NCI-H510A treated with DMSO at 0.1 percent for 48 hours (cell line): ENCODE data around the gene PARVB.

Source experiments
- DNase-seq: peaks from one replicate; lab custom pipeline; 2025; lab: John Stamatoyannopoulos, UW

Gene PARVB

DNA sequence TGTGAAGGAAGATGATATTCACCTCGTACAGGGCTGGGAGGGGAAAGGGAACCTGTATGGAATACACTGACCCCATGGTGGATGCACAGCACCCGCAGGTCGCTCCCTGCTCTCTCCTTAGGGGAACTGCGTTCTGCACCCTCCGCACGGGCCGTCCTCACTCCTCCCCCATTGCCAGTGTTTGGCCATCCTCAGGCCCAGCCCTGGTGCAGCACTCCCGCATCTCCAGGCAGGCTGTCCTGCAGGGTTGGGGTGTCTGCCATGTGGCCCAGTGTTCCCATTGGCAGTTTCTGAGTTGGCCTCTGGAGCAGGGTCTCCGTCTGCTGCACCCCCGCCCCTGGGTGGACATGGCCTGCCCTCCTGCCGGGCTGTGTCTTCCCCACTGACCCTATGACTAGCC is 137.6 kb downstream of the PARVB start:
- no peak for DNase-seq

DNA sequence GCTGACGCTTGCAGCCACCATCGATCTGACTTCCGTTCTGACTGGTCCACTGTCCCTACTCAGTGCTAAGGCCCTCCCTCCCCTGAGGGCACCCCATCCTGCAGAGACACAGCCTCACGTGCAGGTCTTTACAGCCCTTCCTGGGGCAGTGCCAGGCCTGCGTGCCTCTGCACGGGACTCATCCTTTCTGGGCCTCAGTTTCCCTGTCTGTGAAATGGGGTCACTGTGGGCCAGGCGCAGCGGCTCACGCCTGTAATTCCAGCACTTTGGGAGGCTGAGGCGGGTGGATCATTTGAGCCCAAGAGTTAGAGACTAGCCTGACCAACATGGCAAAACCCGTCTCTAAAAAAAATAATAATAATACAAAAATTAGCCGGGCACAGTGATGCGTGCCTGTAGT is 138.9 kb downstream of the PARVB start:
- no peak for DNase-seq

DNA sequence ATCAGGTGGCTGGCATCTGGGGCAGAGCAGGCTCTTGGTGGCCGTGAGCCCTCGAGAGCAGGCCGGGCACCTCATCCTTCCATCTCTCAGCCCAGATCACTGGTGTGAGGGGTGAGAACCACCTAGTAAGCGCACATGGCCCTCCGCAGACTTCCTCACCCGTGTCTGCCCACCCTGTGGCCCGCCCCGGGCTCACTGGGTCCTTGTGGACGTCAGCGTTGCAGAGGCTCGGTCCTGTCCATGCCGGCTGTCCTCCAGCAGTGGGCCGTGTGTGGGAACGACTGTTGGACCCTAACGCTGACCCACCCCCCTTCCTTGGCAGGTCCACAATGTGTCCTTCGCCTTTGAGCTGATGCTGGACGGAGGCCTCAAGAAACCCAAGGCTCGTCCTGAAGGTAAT is 139.4 kb downstream of the PARVB start:
- DNase-seq, result no peak

DNA sequence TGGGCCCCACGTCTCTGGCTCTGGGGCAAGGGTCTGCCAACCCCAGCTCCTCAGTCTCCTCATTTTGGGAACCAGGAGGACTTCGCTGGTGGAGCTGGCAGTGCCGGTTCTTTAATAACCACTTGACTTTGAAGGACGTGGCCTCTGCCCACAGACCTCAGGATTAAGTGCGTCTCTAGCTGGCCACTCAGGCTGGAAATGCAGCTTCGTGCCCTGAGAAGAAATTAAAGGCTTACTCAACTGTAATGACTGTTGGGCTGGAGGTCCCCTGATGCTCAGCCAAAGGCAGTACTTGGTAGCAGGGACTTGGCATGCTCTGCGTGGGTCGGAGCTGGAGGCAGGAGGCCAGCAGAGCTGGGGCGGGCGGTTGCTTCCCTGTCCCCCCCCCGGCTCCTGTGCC is 139.9 kb downstream of the PARVB start:
- DNase-seq, result no peak

DNA sequence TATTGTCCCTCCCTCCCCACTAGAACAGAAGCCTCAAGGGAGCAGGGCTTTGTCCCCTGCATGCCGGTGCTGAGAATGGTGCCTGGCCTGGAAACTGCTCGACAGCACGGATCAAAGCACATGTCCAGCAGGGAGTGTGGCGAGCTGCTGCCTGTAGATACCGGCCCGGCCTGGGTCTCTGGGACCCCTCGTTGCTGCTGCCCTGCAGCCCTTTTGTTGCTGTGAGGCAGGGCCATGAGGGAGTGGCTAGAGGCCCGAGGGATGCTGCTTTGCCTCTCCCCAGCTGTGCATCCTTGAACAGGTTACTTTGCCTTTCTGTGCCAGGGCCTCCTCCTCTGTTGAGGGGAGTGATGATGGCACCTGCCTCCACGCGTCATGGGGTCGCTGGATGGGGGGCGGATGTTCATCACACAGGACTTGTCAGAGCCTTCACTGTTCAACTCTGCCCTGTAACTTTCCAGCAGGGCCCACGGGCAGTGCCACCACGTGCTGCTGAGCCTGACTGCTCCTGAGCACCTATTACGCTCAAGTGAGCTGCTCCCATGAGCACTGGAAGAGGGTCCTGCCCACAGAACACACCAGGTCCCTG is 141.3 kb downstream of the PARVB start:
- DNase-seq, result no peak

DNA sequence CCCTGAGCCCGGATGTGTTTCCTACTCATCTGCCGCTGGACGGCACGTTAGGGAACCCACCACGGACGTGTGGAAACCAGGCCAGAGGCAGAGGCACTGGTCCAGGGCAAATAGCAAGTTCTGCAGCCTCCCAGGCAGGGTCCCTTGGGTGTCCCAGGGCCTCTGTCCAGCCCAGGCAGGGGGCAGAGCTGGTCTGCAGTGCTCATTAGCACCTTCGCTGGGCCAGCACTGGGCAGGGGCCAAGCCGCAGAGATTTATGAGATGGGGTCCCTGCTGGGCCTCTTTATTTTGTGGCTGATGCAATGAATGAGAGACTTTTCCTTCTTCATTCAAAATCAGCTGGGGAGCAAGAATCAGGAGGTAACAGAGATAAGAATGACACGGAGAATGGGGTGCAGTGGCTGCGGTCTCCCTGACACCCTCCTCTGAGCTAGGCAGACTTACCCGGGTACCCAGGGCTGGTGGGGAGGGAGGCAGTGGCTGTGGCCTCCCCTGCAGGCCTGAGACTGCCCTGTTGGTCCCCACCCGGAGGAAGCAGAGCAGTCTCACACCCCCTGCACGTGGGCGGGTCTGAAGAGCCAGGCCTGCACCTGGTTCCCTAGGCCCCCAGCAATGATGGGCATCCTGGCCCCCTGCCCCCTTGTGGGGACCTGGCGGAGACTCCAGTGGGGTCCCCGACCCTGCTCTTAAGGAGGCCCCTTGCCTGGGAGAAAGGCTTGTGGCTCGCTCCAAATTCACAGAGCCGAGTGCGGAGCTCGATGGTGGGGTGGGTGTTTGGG is 142.6 kb downstream of the PARVB start:
- no peak for DNase-seq

DNA sequence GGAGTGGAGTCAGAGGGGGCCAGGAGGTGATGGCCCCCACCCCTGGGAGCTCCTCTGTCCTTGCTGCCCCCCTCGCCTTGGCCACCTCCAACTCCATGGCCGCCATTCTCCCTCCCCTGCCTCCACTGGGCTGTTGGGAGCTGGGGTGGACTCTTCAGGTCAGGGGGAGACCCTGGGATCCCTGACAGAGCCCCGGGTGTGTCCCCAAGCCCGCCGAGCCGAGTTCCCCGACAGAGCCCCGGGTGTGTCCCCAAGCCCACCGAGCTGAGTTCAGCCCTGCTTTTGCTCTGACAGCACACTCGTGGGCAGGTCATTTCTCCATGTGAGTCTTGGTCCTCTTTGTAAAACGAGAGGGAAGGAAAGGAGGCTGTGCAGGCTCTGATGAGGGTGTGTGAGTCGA is 143.4 kb downstream of the PARVB start:
- no peak for DNase-seq

DNA sequence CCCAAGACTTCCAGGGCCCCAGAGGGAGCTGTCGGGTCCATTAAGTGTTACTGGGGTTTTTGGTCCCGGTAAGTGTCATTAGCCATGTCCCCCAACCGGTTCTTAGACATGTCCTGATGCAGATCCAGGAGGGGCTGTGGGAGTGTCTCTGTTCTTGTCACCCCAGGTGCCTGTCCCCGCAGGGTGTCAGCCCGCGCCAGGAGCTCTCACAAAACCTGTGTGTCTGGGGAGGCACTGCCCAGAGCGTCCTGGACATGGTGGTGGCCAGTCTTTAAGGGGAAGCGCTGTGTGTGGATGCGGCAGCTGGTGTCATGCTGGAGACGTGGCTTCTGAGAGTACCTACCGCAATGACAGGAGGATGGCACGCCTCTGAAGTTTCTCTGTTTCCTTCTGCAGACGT is 144.1 kb downstream of the PARVB start:
- no peak for DNase-seq

DNA sequence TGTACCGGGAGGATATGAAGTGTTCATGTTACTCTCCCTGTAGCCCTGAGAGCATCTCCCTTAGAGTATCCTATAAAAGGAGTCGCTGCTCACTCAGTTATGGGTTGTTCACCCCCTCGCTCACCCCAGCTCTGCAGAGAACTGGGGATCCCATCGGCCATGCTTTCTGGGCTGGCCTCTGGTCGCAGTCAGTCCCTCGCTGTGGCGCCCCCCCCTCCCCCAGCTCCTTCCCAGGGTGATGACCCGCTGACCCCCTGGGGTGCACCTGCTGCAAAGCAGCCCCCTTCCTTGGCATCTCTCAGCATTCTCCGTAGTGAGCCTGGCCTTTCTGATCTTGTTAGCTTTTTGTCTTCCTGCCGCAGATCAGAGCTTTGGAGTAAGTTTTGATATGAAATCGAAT is 146.4 kb downstream of the PARVB start:
- DNase-seq, result no peak

DNA sequence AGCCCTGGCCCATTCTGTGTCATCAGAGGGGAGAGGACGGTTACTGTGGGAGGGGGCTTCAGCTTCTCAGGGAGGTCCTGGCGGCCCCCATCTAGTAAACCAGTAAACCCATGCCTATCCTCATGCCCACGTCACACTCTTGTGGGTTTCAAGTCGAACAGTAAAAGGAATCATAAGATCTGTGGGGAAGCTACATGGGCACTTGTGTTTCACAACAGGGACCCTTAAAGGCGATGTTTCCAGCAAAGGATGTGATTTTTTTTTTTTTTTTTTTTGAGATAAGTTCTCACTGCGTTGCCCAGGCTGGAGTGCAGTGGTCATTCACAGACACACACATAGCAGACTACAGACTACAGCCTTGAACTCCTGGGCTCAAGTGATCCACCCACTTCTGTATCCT is 147.5 kb downstream of the PARVB start:
- no peak for DNase-seq

DNA sequence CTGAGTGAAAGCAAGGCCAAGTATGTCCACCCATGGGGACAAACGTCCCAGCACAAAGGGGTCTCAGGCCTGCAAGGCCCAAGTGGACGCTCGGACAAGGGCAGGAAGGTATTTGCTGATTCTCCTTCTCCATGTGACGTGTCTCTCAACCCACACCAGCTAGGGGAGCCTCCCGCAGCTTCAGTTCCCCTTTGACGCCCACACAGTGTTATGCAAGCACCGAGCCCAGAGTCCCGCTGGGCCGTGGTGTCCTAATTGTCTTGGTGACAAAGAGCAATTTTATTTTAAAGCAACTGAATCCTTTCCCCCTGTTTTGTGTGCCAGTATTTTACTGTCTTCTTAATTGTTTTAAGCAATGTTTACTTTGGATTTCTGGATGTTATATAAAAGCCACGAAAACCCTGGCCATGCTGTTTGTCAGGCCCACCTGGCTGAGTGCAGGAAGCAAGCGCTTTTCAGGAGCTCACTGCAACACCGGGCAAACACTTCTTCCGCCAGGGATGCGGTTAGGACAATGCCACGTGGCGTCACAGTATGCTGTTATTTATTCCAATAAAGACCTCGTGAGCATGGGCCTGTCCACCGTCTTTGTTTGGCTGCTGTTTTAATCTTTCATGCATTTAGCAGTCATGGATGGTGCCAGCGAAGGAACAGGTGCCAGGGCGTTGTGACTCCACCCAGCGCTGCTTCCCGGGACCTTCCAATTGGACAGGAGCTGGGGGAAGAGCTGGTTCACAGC is 148.4 kb downstream of the PARVB start:
- peak; percentile 54 for DNase-seq

DNA sequence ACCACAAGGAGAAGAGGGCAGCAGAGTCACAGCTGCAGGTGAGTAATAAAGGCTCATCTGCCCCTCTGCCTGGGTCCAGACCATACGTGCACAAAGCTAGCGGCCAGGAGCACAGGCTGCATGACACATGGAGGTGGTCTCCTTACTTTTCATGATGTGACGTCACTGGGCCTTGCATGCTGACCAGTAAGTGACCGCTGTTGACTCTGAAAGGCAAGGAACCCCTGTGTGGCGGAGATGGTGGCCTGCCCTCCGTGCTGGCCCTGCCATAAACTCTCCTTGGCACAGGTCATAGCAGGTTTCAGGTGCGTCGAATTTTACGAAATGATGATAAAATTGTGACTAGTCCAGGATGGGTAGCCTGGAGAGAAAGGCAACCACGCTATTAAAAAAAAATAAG is 149.1 kb downstream of the PARVB start:
- no peak for DNase-seq

DNA sequence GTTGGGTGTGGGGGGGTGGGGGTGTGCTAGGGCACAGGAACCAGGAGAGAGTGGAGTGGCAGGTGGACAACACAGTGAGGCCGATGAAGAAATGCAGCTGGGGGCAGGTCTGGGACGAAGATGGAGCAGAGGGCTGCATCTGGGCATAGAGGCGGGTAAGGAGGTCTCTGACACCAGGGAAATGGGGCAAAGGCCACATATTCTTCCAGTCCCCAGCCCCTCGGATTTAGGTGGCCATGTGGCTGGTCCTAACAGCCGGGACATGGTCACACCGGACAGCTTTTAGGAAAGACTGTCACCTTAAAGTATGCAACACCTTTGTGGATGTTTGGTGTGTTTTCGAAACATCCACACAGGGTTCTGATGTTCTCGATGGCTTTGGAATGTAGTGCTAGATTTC is 151.6 kb downstream of the PARVB start:
- no peak for DNase-seq

DNA sequence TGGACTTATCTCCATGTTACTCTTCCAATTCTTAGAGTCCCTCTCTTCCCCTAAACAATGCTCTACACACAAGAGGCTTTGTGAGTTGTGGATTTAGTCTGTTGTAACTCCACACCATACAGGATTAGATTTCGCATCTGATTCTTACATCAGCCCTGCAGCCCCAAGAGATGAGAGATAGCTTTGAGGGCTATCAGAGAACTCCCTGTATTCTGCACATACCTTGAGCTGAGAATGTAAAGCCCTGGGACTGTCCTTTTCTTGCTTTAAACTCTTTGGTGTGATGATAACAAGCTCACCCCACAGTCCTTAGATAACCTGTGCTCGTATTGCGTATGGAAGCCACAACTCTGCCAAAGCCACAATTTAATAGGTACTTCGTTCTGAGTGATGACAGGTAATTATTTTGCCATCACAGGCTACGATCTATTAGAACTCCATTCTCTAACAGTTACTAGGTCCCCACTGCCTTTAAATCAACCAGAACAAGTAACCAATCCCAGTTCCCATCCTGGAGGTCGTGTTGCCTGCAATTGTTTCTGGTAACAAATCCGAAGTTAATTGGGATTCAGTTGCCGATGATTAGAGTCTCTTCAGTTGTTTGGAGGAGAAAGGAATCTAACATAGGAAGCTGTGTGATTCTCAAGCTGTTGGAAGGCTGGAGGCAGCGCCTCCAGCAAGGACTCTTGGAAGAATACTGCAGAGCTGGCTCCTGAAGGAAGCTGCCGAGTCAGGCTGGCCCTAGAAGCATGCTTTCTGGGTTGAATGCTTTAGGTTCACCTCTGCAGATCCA is 155.3 kb downstream of the PARVB start:
- DNase-seq, result no peak

DNA sequence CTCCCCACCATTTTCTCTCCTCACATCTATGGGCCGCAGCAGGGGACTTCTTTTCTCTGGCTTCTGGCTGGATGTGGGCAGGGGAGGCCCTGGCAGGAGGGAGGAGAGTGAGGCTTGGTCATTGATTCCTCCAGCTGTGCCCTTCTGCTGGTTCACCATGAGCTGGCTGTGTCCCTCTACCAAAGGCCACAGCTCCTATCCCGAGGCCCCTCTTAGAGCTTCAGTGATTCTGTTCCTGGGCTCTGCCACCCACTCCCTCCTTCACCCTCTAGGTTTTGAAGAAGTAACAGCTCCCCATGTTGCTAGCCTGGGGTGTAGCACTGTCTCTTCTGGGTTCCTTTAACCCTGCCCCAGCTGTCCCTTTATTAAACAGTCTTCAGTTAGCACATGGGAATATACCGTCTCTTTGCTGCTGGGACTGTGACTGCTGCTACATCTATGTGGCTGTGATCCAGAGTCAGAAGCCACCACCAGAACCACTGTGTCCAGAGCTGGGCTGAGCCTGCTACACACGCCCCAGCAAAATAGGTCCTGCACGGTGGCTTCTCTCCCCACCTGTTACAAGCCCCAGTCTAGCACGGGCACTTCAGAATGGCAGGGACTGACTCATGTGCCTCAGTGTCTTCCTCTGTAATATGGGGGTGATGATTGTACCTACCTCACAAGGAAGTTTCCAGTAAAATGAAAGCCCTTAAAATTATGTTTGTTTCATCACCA is 156.0 kb downstream of the PARVB start:
- DNase-seq, result no peak

DNA sequence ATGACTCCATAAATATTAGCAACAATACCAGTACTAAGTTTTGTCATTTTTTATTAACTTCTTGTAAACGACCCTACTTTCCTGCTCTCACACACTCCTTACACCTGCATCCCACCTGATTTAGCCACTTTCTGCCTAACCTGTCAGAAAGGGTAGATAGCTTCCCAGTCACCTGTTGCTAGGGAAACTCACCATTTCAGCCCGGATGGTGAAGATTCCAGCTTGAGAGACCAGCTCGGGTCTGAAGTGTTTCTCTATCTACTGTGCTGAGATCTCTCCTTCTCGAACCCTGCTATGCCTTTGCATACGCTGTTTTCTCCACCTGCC is 156.6 kb downstream of the PARVB start, which contains the start of gene PARVG:
Gene PARVG, plus strand, starts transcription at position 220 of the 327 bp plus-strand sequence. CDS start 2,405 bp downstream, outside the sequence.
- DNase-seq, result no peak

DNA sequence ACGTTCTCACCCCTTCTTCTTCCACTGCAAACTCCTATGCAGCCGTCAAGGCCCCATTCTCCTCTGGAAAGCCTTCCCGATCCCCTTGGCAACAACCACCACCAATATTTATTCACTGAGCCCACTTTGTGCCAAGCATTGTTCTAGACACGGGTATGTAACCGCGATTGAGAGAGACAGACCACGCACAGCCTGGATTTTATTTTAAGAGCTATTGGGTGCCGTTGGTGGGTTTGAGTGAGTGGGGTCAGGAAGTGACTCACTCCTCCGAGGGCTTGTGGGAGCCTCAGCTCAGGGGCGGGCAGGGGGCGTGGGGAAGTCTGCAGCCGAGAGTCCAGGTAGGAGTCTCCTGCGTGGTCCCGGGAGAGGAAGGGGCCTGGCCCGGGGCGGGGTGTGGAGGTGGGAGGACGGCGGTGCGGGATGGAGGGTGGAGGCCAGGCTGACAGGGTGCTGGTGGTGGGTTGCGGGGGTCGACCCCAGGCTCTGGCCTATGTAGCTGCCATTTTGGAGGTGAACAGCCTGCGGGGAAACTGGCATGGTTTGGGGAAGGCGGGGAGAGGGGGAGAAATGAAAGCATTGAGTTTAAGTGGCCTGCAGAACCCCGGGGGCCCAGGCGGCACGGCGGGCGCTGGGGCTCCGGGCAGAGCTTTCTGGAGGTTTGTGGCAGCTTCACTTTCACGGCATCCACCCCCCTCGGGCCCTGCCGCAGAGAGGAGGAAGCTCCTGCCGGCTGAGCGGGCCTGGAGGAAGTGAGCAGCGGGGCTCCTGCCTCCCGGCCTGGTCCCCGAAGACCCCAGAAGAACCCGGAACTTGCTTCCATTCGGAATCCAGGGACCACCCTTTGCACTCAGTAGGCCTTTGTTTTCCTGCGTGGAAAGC is 157.2 kb downstream of the PARVB start:
- DNase-seq, result no peak

DNA sequence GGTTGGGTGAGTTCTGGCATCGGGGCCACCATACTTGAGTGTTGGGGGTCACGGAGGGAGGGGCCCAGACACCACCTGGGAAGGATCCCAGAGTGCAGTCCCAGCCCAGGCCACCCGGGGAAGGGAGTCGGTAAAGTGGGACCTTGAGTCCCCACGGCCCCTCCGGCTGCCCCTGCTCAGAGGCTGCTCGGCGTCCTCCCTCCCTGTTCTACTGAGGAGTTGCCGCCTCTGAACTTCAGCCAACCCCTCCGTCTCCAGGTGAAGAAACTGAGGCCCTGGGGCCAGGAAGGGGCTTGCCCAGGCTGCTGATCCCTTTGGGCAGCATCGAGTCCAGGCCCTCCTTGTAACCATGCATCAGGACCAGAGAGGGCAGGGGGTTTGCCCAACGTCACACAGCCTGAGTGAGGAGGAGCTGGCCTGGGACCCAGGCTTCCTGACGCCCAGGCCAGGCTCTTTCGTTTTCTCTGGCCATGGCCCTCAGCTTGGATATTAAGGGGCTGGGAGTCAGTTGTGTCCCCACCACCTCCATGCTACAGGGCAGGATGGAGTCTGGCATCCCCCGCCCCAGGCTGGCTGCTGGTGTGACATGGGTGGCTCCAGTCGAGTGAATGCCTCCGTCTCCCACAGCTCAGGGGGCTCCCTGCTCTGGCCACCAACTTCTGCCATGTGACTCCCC is 157.9 kb downstream of the PARVB start:
- no peak for DNase-seq

DNA sequence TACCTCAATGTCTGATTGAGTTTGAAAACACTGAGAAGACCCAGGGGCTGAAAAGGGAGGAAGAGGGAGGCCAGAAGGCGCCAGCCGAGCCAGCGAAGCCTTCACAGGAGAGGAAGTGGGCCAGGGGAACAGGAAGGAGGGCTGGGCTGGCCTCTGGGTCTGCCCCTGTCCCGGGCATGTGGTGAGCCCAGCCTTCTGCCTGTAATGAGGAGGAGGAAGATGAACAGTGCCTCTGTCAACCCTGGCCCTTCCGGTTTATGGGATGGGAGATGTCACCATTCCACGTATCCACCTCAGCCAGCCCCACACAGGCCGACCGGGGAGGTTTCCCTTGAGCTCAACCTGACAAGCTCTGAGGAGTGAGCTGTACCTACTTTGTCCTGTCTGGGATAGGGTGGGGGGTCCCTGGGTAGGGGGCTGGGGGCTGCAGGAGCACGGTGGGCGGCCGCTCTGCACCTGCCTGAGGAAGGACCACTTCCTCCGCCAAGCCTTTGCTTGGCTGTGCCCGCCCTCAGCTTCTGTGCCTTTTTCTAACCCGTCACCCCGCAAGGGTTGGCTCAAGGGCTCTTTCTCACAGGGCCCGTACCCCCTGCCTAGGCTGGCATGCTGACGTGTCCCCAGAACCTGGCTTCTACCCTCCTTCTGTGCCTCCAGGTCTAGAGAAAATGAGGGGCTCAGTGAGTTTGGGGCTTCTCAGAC is 158.6 kb downstream of the PARVB start:
- DNase-seq, result no peak

DNA sequence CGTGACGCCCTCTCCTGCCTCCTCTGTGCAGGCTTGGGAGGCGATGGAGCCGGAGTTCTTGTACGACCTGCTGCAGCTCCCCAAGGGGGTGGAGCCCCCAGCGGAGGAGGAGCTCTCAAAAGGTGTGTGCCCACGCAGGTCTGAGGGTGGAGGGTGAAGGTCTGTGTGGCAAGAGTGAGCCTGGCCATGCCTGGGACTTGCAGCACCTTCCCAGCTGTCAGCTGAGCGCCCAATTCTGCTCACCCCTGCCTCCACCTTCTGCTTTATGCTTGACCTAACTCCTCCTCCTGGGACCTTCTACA is 159.1 kb downstream of the PARVB start:
- DNase-seq, result no peak
